T-helper 22 cell (primary cell): ENCODE measurements around the gene PKNOX1.
"Not testable (repeated sequence)": the region's sequence is repeated elsewhere in the genome, so short reads cannot be mapped to it uniquely, and the experiment has no call there.

Experiments used
- DNase-seq: peaks from one replicate; pipeline ENCODE4 v3.0.0-alpha.2; 2020; ENCODE audit warnings: low read depth

PKNOX1 gene

DNA sequence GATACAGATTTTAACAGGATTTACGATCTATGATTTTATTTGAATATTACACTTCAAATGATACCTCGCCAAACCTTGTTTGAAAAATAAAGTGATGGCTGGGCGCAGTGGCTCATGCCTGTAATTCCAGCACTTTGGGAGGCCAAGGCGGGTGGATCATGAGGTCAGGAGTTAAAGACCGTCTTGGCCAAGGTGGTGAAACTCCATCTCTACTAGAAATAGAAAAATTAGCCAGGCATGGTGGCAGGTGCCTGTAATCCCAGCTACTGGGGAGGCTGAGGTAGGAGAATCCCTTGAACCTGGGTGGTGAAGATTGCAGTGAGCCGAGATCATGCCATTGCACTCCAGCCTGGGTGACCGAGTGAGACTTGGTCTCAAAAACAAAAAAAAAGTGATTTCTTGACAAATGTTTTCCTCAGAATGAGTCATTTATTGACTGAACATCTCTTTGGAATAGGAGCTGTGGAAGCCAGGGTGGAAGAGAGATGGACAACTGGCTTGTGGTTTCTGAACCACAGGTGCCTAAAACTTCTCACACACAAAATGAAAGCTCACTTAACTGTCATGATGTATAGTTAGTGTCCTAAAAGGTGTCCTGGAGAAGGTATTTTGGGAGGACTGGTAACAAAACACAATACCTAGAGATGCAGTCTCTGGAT lies 11.9 kb downstream of the PKNOX1 start:
- no peak for DNase-seq

DNA sequence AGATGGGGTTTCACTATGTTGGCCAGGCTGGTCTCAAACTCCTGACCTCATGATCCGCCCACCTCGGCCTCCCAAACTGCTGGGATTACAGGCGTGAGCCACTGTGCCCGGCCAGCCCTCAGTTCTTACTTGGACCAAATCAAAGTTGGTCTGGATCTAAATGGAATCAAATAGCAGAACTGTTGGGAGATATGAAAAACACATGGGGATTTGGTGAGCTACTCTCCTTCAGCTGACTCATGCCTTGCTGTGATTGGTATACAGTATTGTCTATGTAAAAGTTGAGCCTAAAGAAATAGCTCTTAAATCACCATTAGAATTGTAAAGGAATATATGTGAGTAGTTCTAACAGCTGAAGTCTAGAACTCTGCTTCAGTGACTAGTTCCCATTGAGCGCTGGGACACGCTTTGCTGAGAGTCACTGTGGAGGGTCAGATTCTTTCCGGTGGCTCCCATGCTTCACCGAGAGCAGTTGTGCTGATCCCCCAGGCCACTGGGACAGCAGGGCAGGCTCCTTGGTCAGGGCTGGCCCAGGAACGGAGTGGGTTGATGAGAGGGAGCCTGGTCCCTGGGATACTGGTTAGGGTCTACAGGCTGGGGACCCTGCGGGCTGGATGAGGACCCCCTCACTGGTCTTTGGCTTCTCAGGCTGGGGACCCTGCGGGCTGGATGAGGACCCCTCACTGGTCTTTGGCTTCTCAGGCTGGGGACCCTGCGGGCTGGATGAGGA lies 14.0 kb downstream of the PKNOX1 start:
- no peak for DNase-seq

- not testable (repeated sequence) for DNase-seq
Observed at GRCh38 chr21:42989370-42989769, 15.0 kb downstream of the PKNOX1 start.

DNA sequence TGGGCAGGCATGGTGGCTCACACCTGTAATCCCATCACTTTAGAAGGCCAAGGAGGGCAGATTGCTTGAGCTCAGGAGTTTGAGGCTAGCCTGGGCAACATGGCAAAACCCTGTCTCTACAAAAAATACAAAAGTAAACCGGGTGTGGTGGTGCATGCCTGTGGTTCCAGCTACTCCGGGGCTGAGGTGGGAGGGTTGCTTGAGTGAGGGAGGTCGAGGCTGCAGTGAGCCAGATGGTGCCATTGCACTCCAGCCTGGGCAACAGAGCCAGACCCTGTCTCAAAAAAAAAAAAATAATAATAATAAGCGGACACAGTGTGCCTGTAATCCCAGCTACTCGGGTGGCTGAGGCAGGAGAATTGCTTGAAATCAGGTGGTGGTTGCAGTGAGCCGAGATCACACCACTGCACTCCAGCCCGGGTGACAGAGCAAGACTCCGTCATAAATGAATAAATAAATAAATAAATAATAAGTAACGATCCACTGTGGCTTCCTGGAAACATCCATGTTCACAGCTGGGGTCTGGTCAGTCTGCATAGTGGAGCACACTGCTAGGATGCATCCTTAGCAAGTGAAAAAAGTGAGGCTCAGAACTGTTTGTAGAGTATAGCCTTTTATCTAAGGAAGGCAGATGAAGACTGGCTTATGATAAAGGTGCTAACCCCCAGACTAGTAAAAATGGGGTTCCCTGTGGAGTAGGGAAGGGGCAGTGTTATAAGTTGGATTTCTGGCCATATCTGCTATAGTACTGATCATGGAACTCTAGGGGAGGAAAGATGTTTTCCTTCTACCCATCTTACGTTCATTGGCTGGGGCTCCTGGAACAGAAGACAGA lies 15.7 kb downstream of the PKNOX1 start:
- no peak for DNase-seq

DNA sequence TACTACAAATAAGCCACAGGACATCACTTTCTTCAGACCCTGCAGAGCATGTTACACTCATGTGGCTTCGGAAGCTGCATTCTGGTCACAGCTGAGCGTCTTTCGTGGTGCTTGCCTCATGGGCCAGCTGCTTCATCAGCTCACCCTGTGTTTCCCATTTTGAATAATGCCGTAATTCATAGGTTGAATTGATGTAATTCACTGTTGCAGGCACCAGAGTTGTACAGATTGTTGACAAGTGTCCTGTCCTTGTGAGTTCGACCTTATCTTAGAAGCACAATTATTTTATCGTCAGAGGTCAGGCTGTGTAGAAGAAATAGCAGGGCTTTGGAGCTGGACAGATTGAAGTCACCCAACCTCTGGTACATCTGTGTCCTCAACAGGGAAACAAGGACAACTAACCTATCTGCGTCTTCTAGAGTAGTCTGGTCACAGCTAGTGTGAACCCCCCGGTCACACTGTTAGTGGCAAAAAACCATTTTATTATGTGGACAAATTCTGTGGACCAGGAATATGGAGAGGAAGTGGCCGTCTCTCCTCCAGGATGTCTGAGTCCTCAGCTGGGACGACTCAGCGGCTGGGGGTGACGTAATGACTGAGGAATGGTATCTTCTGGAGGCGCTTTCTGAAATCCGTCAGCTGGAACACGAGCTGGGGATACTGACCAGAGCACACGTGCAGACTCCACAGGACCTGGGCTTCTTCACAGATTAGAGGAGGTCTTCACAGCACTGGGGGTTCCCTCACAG lies 17.8 kb downstream of the PKNOX1 start:
- DNase-seq, result no peak

- DNase-seq, result no peak
Observed at GRCh38 chr21:42993051-42993712, 18.8 kb downstream of the PKNOX1 start.

- DNase-seq, result no peak
Observed at GRCh38 chr21:42997053-42997452, 22.7 kb downstream of the PKNOX1 start.

GRCh38 chr21:42997983-42998382 lies 23.6 kb downstream of the PKNOX1 start:
- DNase-seq, result not testable (repeated sequence)

GRCh38 chr21:42999152-42999551 lies 24.8 kb downstream of the PKNOX1 start:
- not testable (repeated sequence) for DNase-seq

- not testable (repeated sequence) for DNase-seq
Observed at GRCh38 chr21:43000041-43000440, 25.7 kb downstream of the PKNOX1 start.

- no peak for DNase-seq
Observed at GRCh38 chr21:43001316-43001715, 27.0 kb downstream of the PKNOX1 start.

DNA sequence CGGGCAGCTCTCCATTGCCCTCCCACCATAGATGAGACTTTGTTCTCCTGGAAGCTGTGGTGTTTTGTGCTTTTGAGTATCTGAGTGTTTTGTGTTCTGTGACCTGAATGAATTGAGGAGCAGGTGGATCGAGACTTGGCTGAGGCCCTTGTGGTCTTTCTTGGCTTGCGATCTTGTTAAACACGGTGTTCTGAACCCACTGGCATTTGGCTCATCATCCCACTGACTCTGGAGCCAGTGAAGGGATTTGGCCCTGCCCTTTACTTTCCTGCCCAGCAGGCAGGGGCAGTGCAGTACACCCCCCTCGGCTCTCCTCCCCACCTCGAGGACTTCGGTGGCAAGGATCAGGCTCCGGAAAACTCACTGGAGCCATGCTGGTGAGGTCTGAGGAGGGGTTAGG lies 30.6 kb downstream of the PKNOX1 start:
- no peak for DNase-seq

- DNase-seq, result no peak
Observed at GRCh38 chr21:43005635-43006034, 31.3 kb downstream of the PKNOX1 start.

GRCh38 chr21:43006051-43006873 lies 31.9 kb downstream of the PKNOX1 start:
- not testable (repeated sequence) for DNase-seq

DNA sequence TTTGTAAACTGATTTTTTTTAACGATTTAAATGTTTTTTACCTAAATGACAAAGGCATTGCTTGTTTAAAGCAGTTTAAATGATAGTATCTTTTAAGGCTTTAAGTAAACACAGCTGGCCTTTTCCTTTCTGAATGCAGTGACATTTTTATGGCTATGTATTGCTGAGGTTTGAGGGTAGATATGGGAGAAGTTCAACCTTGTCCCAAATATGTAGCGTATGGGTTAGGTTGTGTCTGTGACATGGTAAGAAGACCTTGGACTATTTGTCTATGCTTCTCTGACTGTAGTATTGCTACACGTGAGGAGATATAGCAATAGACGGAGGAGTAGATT lies 32.5 kb downstream of the PKNOX1 start:
- no peak for DNase-seq

- DNase-seq, result no peak
Observed at GRCh38 chr21:43012596-43012995, 38.2 kb downstream of the PKNOX1 start.

DNA sequence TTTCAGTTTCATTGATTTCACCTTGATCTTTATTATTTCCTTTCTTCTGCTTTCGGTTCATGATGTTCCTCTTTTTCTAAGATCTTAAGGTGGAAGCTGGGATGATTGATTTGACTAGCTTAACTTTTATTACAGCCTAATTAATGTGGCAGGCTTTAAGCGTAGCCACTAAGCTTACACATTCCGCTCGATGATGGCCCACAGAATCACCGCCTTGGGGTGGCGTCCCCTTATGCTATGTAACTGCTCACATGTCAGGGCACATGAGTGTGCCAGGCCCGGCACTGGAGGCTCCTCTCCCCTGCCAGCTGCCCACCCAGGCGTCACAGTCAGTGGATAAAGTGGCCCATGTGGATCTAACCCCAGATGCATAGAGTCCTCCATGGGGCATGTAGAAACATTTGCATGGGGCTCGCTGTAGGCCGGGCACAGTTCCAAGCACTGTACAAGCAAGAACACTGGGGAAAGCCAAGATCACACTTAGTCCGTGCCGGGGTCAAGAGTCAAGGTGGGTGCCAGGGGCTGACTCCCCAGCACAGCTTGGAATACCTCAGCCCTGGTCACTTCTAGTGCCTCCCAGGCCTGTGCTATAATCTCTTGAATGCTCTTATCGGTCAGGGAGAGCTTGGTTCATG lies 41.7 kb downstream of the PKNOX1 start:
- no peak for DNase-seq

DNA sequence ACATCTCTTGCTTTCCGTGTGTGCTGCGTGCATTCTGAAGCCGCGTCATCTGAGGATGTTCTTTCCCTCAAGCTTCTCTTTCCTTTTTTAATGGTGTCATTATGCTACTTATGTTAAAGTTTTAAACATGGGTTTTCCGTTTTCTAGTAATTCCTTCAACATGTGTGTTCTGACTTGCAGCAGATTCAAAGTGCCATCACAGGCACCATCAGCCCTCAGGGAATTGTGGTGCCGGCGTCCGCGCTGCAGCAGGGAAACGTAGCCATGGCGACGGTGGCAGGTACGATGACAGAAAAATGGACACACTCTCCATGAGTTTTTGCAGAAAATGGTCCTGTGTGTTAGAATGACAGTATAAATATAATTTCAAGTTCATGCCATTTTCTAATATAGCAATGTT lies 42.4 kb downstream of the PKNOX1 start:
- DNase-seq, result no peak

- DNase-seq, result no peak
Observed at GRCh38 chr21:43018519-43018918, 44.2 kb downstream of the PKNOX1 start.

DNA sequence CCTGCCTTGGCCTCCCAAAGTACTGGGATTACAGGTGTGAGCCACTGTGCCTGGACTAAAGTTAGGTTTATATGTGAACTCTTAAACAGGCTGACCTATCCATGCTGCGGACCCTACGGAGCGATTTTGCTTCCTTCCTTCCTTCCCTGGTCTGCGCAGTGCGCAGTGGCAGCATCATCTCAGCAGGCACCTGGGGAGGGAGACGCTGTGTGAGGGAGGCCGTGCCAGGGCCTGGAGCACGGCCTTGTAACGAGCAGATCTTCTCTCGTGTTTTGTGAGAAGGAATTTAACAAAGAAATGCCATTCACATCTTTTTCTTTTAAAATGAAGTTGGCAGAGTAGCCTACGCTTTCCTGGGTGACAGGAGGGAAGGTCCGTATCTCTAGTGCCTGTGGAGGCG lies 45.8 kb downstream of the PKNOX1 start:
- no peak for DNase-seq
